Dendritic cell treated with granulocyte-macrophage colony-stimulating factor and Interleukin-4, amounts not matched to agents 40 ng/mL and 50 ng/mL, for 4 days (primary cell): Measurements from ENCODE around the gene AATK.

Source experiments
- H3K27ac Mint-ChIP-seq: one replicate; pipeline ENCODE4 v1.8.0; 2022; ENCODE audit warnings: mild to moderate bottlenecking, mixed read lengths
- H3K27me3 Mint-ChIP-seq: one replicate; pipeline ENCODE4 v1.8.0; 2022; ENCODE audit warnings: mild to moderate bottlenecking, mixed read lengths
- H3K36me3 Mint-ChIP-seq: one replicate; pipeline ENCODE4 v1.8.0; 2022; ENCODE audit warnings: low read depth, mixed read lengths
- H3K4me1 Mint-ChIP-seq: one replicate; pipeline ENCODE4 v1.8.0; 2022; ENCODE audit warnings: low read depth, mixed read lengths
- H3K4me3 Mint-ChIP-seq: one replicate; pipeline ENCODE4 v1.8.0; 2022; ENCODE audit warnings: mild to moderate bottlenecking, moderate library complexity, mixed read lengths
- H3K9me3 Mint-ChIP-seq: one replicate; pipeline ENCODE4 v1.8.0; 2022; ENCODE audit warnings: mixed read lengths
- intact Hi-C: fragments of 100-400 bp; cut with micrococcal nuclease; formaldehyde crosslinking; loops from one replicate; pipeline ENCODE4 v1.15.0; 2022

The AATK gene

DNA sequence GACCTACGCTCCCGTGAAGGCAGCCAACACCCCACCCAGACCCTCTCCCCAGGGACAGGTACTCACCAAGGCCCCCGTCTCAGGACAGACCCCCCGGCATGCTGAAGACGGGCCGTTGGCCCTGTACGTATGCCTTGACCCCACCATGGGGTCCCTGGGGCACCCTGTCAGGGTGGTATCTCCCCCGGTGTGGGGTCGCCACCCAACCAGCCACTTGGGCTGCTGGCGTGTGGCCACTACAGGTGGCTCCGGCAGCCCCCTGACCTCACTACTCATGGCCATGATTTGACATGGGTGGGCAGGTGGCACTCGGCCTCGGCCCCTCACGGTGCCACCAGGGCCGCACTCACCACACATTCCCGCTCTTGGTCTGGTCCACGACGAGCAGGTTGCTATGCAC lies 41.6 kb downstream of the AATK start:
- Mint-ChIP-seq H3K4me1 (no peaks in the 10 kb centered on the region), H3K36me3 (peaks cover 45% of the 10 kb centered on the region)

DNA sequence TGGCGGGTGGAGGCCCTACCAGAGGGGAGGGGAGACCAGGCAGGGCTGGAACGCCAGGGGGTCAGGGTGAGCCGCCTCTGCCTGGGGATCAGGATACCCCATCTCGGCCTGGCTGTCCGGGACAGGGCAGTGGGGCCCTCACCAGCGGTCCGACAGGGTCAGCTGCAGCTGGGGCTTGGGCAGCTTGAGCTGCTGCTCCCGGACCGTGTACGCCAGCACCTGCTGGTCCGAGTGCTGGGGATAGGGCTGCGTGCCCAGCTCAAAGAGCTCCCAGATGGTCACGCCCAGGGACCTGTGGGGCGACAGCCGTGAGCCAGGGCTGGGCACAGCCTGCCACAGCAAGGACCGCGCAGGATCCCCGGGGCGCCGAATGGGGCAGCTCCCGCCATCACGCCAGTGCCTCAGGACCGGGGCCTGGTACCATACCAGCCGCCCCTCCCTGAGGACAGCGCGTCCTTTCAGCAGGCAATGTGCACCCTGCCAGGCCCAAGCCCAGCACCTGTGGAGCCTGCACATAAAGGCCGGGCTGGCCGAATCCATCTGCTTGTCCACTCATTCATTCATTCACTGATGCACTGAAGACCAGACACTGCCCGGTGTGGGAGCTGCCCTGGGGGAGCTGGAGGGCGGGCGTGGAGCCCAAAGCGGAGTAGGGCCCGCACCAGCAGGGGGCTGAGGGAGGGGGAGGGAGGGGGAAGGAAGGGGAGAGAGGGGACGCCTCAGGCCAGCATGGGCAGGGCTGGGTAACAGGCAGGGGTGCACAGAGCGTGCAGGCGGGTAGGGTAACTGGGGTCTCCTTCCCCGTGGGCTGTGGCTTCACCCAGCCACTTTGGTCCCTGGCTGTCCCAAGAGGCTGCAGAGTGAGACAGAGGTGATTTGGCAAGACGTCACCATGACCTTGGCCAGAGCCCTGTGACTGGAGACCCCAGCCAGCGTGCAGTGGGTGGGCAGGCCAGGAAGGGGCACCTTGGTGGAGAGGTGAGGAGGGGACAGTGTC lies 42.7 kb downstream of the AATK start:
- intact Hi-C loops: no loop called here
- H3K36me3 Mint-ChIP-seq: peaks cover 52% of the 10 kb centered on the region
- H3K27ac Mint-ChIP-seq: no peak overlapping the region
- peaks cover 6% of the 10 kb centered on the region for H3K4me1 Mint-ChIP-seq
- no peaks in the 10 kb centered on the region for H3K9me3 Mint-ChIP-seq
- no peaks in the 10 kb centered on the region for H3K27me3 Mint-ChIP-seq
- H3K4me3 Mint-ChIP-seq: no peak overlapping the region

More for the DNA sequence above, 41.6 kb downstream of the AATK start:
- Mint-ChIP-seq H3K9me3 (no peaks in the 10 kb centered on the region), H3K27ac (no peak overlapping the region), H3K27me3 (no peaks in the 10 kb centered on the region), H3K4me3 (no peak overlapping the region)
- intact Hi-C loops: no loop called here

DNA sequence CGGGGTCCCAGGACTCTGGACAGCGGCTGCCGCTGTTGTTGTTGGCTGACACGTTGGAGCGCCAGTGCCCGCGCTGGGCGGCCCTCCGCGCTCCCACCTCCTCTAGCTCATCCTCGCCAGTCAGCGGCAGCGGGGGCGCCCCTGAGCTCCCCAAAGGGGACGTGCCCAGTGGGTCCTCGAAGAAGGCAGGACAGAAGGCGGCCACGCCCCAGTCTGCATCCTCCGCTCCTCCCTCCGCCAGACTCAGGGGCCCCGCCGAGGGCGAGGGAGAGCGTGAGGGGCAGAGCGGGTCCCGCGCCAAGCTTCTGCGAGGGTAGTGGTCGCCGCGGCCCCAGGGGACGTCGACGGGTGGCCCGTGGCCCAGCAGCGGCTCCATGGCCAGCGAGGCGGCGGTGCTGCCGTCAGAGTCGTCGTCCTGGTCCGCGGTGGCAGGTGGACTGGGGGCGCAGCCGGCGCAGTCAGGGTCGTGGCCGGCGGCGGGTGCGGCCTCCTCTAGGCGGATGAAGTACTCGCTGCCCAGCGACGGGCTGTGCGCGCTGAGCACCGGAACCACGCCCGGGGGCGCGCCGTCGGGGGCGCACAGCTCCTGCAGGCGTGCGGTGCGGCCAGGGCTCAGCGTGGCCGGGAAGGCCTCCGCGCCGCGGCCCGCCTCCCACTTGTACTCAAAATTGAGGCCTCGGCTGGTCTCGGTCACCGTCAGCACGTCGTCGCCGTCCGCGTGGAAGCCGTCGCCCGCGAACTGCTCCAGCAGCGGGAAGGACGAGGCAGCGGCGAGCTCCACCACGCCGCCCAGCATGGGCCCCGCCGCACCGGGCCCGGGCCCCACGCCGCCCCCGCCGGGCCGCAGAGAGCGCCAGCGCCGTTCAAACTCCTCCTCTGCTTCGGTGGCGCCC lies 43.9 kb downstream of the AATK start:
- intact Hi-C loops: no loop called here
- H3K27me3 Mint-ChIP-seq: no peaks in the 10 kb centered on the region
- H3K4me3 Mint-ChIP-seq: no peak overlapping the region

DNA sequence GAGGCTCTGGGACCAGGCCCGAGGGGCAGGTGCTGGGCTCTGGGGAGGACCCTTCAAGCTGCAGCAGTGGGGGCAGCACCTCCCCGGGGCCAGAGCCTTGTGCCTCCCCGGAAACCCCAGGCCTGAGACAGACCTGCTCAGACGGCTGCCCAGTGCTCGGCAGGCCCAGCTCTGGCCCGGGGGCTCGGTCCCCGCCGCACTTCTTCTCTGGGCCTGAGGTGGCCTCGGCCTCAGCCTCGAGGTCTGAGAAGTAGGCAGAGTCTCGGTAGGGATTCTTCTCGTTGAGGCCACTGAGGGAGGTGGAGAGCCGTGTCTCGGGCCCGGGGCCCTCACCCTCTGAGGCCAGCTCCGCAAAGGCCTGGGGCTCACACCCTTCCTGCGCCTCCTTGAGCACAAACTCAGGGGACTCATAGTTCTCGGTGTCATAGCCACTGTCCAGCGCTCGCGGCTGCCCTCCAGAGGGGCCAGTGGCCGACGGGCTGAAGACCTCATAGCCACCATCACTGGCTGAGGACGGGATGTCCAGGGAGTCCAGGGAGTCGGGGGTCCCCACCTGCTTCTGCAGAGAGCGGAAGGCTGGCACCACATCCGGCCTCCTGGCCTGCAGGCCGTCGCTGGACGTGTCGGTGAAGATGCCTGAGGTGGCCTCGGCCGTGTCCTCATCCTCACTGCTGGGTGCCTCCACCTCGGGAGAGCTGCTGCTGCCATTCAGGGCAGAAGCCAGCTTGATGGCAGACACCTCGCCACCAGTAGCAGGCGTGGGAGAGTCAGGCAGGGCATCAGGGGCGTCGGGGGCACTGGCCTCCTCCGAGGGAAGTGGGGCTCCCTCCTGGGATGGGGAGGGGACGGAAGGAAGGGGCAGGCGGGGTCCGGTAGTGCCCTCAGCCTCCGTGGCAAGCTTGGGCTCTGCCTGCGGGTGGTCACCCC lies 45.1 kb downstream of the AATK start:
- Mint-ChIP-seq H3K4me1 (peaks cover 7% of the 10 kb centered on the region), H3K9me3 (no peaks in the 10 kb centered on the region), H3K27me3 (no peaks in the 10 kb centered on the region), H3K36me3 (peaks cover 74% of the 10 kb centered on the region), H3K4me3 (no peak overlapping the region), H3K27ac (no peak overlapping the region)
- intact Hi-C loops: no loop called here

More for the DNA sequence above, 43.9 kb downstream of the AATK start:
- peaks cover 7% of the 10 kb centered on the region for H3K4me1 Mint-ChIP-seq
- peaks cover 63% of the 10 kb centered on the region for H3K36me3 Mint-ChIP-seq
- H3K9me3 Mint-ChIP-seq: no peaks in the 10 kb centered on the region
- no peak overlapping the region for H3K27ac Mint-ChIP-seq

DNA sequence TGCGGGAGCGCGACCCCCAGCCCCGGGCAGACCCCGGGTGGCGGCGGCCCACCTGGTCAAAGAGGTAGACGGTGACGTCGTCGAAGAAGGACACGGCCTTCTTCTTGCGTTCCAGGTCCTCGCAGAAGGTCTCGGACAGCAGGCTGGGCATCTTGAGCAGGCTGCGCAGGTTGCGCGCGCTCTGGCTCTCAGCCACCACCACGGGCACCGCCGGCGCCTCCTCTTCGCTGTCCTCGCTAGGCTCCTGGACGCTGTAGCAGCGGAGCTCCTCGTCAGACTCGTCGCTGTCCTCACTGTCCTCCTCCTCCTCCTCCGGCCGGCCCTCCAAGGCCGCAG lies 45.9 kb downstream of the AATK start:
- intact Hi-C loops: no loop called here
- H3K4me3 Mint-ChIP-seq: no peak overlapping the region
- peaks cover 7% of the 10 kb centered on the region for H3K4me1 Mint-ChIP-seq
- peaks cover 79% of the 10 kb centered on the region for H3K36me3 Mint-ChIP-seq
- no peak overlapping the region for H3K27ac Mint-ChIP-seq
- H3K27me3 Mint-ChIP-seq: no peaks in the 10 kb centered on the region
- no peaks in the 10 kb centered on the region for H3K9me3 Mint-ChIP-seq

DNA sequence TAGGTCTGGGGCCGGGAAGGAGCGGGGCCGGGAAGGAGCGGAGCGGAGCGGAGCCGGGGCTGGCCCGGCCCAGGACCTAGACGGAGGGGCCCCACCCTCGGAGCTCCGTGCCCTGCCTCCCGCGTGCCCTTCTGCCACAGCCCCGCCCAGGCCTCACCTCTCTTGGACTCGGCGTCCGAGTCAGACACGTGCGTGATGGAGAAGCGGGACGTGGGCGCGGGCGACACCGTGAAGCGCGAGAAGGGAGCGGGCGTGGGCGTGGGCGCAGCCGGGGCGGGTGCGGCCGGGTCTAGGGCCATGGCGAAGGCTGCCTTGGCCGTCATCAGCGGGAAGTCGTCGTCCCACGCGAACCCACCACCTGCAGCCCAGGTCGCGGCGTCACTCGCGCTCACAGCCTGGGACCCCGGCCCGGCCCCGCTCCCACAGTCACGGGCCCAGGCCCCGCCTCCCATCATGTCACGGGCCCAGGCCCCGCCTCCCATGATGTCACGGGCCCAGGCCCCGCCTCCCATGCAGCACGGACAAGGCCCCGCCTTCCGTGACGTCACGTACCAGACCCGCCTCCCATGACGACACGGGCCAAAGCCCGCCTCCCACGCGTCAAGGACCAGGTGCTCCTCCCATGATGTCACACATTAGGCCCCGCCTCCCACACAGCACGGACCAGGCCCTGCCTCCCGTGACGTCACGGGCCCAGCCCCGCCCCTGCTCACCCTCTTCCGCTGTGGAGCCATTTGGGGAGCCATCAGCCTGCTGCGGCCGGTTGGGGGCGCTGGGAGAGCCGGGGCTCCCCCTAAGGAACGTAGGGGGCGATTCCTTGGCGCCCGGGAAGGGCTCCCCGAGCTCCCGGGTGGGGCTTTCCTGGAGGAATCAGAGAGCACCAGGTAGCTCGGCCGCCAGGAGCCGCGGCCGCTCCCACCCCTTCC lies 46.5 kb downstream of the AATK start:
- Mint-ChIP-seq H3K4me1 (peaks cover 7% of the 10 kb centered on the region), H3K9me3 (no peaks in the 10 kb centered on the region), H3K4me3 (peak overlapping the region; percentile 48), H3K36me3 (peaks cover 79% of the 10 kb centered on the region), H3K27ac (peak overlapping the region; percentile 19), H3K27me3 (no peaks in the 10 kb centered on the region)
- intact Hi-C loops: no loop called here

DNA sequence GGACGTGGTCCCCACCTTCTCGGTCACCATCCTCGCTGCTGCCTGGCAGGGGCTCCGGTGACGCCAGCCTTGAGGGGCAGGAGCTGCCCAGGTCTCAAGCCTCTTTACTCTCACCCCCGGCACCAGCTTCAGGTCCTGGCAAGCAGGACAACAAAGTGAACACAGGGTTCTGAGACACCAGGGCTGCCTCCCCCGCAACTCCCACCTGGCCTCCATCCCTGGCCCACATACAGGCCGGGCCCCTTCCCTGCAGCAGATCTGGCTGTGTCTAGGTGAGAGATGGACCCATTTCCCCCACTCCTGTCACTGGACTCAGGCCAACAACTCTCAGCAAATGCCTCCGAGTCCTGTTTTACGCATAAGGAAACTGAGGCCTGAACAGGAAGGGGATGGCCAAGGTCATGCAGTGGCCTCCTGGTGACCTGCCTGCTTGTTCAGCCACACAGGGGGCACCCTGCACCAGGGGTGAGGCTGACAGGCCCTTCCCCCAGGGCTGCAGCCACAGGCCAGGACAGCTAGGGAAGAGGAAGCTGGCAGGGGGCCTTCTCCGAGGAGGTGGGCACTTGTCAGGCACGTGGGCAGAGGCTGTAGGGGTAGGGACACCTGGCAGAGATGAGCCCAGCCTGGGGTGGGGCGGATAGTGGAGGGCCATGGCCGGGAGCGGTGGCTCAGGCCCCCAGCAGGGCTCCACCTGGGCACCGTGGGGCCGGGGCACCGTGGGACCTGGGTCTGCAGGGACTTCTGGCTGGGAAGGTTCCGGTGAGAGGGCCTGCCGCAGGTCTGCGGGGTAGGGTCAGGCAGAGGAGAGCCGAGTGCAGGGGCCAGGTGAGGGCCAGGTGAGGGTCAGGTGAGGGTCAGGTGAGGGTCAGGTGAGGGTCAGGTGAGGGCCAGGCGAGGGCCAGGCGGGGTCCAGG lies 47.5 kb downstream of the AATK start:
- Mint-ChIP-seq H3K36me3 (peaks cover 78% of the 10 kb centered on the region), H3K4me1 (peaks cover 7% of the 10 kb centered on the region), H3K4me3 (peak overlapping the region; percentile 43), H3K27me3 (no peaks in the 10 kb centered on the region), H3K9me3 (no peaks in the 10 kb centered on the region), H3K27ac (peak overlapping the region; percentile 19)
- intact Hi-C loops: no loop called here

DNA sequence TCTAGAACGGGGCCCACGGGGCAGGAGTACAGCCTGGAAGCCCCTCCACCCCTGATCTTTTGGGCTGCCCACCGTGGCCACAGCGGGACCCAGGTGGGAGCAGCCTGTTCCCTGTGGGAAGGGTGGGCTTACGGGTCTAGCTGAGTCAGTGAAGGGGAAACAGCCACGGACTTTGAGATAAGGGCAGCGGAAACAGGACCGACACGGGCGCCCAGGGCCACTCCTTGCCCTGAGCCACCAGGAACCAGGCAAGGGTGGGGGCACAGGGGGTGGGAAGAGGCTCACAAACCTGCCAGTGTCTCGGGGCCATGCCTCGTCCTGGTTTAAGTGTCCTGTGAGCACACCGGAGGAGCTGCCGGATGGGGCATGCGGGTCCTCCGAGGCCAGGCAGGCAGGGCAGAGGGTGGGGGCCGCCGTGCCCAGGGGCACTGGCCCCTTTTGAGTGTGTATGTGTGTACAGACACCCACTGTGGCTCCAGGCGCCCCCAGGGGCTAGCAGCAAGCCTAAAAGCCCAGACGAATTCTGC lies 48.3 kb downstream of the AATK start:
- Mint-ChIP-seq H3K9me3 (no peaks in the 10 kb centered on the region), H3K27me3 (no peaks in the 10 kb centered on the region), H3K36me3 (peaks cover 83% of the 10 kb centered on the region), H3K4me3 (no peak overlapping the region), H3K4me1 (peaks cover 7% of the 10 kb centered on the region), H3K27ac (no peak overlapping the region)
- intact Hi-C loops: no loop called here

DNA sequence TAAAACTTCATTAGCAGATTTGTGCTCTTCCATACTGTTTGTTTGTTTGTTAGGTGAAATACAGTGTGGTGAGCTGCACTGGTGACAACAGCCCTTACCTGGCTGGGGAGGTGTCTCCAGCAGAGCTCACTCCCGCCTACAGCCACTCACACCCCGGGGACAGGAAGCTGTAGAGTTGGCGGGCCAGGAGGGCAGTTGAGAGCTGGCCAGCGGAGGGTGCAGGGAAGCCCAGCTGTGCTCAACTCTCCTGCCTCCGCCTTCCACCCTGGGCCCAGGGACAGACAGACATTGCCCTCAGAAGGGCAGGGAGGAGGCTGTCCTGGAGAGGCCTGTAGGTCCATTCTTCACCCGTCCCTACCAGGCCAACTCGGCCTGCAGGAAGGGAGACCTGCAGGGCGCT lies 49.3 kb downstream of the AATK start:
- Mint-ChIP-seq H3K27me3 (no peaks in the 10 kb centered on the region), H3K27ac (no peak overlapping the region), H3K9me3 (no peaks in the 10 kb centered on the region), H3K4me3 (no peak overlapping the region), H3K4me1 (peaks cover 7% of the 10 kb centered on the region), H3K36me3 (peaks cover 84% of the 10 kb centered on the region)
- intact Hi-C loops: no loop called here

DNA sequence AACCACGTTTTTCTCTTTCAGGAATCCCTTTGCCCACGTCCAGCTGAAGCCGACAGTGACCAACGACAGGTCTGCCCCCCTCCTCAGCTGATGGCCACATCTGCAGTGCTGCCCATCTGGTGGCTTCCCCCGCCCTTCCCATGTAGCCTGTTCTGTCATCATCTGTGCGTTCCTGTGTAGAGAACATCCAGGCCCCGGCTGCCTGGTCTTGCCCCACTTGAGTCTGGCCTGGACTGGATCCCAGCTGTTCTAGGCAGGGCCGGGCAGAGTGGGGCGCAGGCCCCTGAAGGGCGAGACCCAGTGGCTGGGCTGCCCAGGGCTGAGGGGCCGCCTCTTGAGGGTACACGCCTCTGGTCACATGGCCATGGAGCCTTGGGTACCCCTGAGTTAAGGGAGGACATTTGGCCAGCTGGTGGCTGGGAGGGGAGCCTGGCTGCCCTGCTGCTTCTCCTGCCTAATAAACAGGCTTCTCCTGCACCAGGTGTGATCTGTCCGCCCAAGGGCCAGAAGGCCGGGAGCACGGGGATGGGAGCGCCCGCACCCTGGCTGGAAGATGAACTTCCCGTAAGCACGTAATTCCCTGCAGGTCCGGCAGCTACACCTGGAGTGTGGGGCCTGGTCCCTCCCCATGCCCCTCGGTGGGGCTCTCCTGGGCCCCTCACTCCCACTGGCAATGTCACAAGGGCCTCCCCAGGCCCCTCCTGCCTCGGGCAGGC lies 50.1 kb downstream of the AATK start:
- no peaks in the 10 kb centered on the region for H3K27me3 Mint-ChIP-seq
- intact Hi-C loops: no loop called here
- H3K27ac Mint-ChIP-seq: no peak overlapping the region
- H3K9me3 Mint-ChIP-seq: no peaks in the 10 kb centered on the region
- H3K4me3 Mint-ChIP-seq: no peak overlapping the region
- H3K36me3 Mint-ChIP-seq: peaks cover 84% of the 10 kb centered on the region
- peaks cover 7% of the 10 kb centered on the region for H3K4me1 Mint-ChIP-seq

DNA sequence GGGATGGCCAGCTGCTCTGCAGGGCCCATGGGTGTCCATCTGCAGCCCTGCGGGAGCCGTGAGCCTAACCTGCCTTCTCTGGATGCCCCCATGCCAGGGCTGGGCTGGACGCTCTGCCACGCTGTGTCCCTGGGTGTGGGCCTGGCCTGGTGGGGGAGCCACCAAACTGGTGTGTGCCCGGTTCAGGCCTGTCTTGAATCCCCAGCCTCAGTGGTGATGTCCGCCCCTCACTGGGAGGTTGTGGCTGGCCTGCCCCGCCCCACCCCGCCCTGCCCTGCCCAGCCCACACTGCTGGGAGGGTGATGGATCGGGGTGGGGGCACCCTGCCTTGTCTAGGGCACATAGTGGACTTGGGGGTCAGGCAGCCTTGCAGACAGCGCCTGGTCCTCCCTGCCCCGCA lies 50.8 kb downstream of the AATK start:
- Mint-ChIP-seq H3K4me3 (no peak overlapping the region), H3K36me3 (peaks cover 85% of the 10 kb centered on the region), H3K27ac (no peak overlapping the region), H3K4me1 (peaks cover 7% of the 10 kb centered on the region), H3K27me3 (no peaks in the 10 kb centered on the region), H3K9me3 (no peaks in the 10 kb centered on the region)
- intact Hi-C loops: no loop called here
